Spleen (tissue), 7 donors: Measurements from ENCODE around the gene EFNA4.

Source experiments
- CTCF ChIP-seq, 11 experiments: fragments of 200-600 bp in 7 of 11; fragments of 450-650 bp in 4 of 11; sonication (generic) in 4 of 11; IDR thresholded peaks in 8 of 11; conservative IDR thresholded peaks in 3 of 11; 1 replicate in 7 of 11; 2 replicates in 4 of 11; pipeline versions ENCODE4 v1.4.0 to v1.8.0; 2016 to 2021; ENCODE audit warnings: antibody characterized with exemption in 11 of 11, inconsistent platforms in 4 of 11, mild to moderate bottlenecking in 1 of 11
- POLR2A ChIP-seq, 3 donors: fragments of 450-650 bp; IDR thresholded peaks; one replicate each; pipeline ENCODE4 v1.5.1; 2017; ENCODE audit warnings: antibody characterized with exemption in 3 of 3, mild to moderate bottlenecking in 1 of 3
- donor health status: DM: no; HTN: no; CAD: no; lungs with moderate emphysema.
- donor health status: DM: no; HTN: no; CAD: no.
- donor health status: DM: no; HTN: no; CAD: no.

GRCh38 chr1:155017946-155018316 is 45.6 kb upstream of the EFNA4 start:
- TF ChIP-seq CTCF (IDR thresholded peaks at IDR 0.05 in 8 of 11, conservative IDR thresholded peaks at IDR 0.05 in 3 of 11) (no peak), POLR2A (IDR thresholded peaks at IDR 0.05) (no peak)
